NCI-H1105 treated with DMSO at 0.1 percent for 48 hours (cell line): ENCODE data around the gene SSUH2.
A peak's percentile ranks its signal among the peaks of the same experiment; 100 is the strongest.

Source experiments
- DNase-seq: peaks from one replicate; lab custom pipeline; 2025; lab: John Stamatoyannopoulos, UW

Gene SSUH2

DNA sequence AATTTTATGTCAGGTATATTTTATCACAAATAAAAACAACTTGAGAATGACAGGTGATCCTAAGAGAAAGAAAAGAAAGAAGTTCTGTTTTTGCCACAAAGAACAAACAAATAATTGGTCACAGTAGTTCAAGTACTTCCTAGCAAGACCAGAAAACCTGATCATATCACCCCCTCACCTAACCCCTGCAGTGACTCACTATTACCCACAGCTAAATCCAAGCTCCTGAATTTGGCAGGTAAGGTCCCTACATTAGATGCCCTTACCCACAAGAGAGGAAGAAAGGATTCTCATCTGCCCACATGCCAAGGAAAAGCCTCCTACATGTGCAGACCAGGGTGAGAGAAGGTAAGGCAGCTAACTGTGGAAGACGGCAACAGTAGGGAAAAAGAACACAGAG is 4.4 kb downstream of the SSUH2 start:
- no peak for DNase-seq

DNA sequence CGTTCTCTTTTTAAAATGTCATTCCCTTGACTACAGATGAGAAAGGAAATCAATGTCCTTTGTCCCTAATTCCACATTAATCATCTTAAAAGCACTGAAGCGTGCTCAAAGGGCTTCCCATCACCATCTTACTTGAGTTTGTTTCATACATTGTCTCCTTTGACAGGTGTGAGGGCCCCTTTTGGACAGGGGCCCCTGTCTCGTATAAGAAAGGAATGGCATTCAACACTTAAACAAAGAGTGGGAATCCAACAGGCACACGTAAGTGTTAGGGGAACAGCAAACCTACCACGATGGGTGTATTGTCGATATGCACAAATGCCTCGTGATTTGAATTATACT is 5.0 kb downstream of the SSUH2 start:
- no peak for DNase-seq

GRCh38 chr3:8638994-8639658 is 5.5 kb downstream of the SSUH2 start:
- no peak for DNase-seq

- no peak for DNase-seq
Measured at GRCh38 chr3:8637348-8637747, 7.2 kb downstream of the SSUH2 start.

GRCh38 chr3:8635631-8636030 is 9.0 kb downstream of the SSUH2 start:
- no peak for DNase-seq

DNA sequence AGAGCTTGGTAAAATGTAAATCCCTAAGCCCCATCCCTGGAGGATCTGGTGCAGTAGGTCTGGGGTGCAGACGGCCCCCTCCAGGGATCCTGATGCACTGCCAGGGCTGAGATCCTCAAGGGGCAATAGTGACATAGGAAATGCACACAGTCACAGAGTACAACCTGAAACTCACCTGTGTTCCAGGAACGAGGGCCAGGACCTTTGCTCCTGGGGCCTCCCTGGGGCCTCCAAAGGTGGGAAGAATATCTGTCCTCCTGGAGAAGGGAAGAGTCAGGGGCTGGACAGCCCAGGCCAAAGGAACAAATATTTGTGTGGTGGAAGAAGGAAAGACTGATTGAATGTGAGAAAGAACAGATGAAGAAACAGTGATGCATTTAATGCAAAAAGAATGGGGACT is 9.5 kb downstream of the SSUH2 start:
- no peak for DNase-seq

- DNase-seq = no peak
Measured at GRCh38 chr3:8632402-8633237, 12.0 kb downstream of the SSUH2 start.

DNA sequence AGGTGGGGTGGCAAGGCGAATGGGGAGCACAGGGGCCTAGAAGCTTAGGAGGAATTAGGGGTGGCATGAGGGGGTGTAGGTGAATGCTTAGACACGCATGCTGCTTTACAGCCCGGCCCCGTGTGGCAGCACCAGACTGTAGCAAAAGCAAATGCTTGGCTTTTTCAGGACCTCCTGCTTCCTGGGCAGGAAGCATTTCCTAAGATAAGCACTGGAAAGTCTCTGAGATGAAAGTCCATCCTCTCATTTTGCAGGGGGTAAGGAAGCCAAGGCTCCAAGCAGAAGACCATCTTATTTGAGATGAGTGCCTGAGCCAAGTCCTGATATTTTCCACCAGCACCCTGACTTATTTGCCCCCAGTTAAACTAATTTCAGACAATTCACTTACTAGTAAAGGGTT is 12.9 kb downstream of the SSUH2 start:
- DNase-seq = no peak

DNA sequence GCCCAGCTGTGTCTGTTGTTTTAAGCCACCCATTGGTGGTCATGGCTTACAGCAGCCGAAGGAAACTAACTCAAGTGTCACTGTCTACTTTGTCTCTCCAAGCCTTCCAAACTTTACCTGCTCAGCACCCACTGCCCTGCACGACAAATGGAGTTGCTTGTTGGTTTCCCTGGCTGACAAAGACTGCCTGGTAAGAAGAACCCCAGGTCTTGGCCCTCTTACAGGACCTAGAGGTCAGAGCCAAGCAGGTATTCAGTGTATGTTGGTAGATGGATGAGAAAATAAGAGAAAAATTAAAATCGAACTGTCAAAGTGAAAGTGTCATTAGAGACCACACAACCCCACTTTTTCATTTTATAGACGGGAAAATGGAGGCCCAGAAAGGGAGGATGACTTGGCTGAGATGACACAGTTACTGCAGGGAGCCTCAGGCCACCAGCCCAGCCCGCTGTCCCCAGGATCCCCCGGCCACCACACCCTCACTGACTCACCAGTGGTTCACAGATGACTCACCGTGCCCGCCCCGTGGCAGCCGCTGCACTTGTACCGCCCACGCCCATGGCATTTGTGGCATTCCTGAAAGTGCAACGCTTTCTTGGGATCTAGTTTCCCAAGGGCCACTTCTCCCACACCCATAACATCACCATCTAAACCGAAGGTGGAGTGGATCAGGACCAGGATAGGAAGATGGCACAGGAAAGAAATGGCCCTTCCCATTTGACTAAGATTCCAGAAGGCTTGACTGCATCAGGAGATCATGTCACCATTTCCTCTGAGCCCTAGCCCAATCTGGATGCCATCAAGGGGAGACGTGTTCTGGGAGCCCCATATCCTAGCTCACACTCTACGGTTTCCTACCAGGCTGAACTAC is 15.2 kb downstream of the SSUH2 start:
- DNase-seq = no peak

GRCh38 chr3:8627949-8628348 is 16.6 kb downstream of the SSUH2 start:
- no peak for DNase-seq

GRCh38 chr3:8627201-8627940 is 17.2 kb downstream of the SSUH2 start:
- DNase-seq = no peak

DNA sequence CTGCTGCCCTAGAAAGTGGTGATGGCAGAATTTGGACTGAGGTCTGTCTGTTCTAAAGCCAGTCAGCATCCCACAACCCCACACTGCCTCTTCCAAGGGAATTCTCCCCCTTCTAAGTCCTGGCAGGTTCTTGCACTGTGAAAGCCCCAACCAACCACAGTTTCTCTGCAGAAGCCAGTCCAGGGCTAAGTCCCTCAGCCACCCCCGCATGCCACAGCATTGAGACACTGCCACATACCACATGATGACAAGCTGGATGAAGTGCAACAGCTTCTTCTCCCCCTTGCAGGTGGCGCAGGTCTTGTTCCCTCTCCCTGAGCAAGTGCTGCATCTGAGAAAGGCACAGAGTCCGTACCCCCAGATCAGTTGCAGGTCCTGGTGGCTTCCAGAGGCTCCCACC is 18.6 kb downstream of the SSUH2 start:
- DNase-seq = no peak

GRCh38 chr3:8624612-8625011 is 20.0 kb downstream of the SSUH2 start:
- no peak for DNase-seq

DNA sequence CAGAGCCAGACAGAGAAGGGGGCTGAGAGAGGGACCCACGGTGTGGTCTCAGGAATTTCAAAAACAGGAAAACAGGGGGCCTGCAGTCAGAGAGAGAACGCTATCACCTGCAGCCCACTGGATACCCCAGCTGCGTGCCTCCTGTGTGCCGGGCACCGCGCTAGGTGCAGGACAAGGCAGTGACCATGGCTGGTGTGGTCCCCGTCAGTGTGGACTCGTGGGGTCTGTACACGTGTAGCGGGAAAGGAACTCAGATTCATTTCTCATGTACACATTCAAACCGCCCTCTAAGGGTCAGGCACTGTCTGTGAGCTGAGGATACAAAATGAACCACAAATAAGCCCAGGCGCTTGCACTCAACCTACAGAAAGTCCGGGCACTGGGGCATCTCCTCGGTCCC is 20.9 kb downstream of the SSUH2 start:
- DNase-seq = no peak

- peak; percentile 9 for DNase-seq
Measured at GRCh38 chr3:8622873-8623691, 21.5 kb downstream of the SSUH2 start.

DNA sequence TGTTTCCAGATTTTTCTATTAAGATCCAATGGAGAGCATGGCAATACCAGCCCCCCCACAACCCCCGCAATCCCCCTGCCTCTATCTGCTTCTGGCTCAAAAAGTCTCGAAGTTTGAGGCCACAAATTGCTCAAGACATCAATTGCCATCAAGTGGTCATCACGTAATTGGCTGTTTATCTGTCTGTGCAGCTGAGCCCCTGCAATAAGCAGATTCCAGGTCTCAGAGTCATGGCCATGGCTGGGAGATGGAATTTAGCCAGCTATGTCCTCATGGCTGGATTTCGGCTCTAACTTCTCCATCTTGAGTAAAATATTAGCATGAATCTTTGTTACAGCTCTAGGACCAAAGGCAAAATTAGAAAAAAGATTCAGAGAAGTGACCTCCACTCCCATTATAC is 22.7 kb downstream of the SSUH2 start:
- DNase-seq = no peak

GRCh38 chr3:8621141-8621540 is 23.5 kb downstream of the SSUH2 start:
- DNase-seq = no peak

DNA sequence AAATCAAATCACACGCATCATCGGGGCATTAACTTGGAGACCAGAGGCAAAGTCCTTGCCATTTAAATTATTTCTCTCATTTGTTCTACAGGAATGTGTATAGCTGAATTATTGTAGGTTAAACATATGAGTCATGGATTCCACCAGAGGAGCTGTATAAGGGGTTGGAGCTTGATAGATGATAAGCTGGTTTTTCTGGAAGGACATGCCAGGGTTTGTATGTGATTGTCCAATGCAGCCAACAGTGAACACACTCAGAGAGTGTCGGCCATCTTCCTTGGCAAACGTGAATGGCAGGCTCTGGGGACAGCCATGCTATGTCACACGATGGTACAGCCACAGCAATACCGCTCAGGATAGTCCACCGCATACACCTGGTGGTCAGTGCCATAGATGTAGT is 25.1 kb downstream of the SSUH2 start:
- no peak for DNase-seq

DNA sequence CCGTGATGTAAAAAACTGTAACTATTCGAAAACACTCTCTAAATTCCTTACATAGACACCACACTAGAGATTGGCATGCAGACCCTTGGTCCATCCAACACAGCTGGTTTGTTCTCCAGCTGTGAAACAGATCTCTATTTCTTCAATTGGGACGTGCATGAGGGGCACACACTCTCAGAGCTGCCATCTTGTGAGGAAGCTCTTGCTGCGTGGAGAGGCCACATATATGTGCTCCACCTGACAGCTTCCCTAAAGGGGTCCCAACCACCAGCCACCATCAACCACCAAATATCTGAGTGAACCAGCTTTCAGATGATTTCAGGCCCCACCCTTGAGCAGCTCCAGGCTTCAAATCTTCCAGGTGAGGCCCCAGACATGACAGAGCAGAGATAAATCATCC is 25.6 kb downstream of the SSUH2 start:
- no peak for DNase-seq

DNA sequence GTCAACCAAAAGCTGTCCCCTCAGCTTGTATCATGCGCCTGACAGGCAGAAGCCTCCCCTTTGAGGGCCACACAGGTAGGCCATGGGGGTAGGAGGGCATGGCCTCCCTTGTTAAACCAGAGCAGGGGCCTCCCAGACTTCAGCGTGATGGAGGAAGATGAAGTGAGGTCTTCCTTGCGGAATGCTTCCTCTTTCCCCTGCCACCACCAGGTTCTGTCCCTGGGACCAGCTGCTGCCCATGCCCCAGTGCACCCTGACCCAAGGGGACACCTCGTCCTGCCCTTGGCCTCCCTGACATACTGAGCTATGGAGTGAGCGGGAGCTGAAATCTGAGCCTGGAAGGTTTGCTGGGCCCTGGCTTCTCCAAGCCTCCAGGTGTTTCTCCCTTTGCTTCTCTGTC is 26.7 kb downstream of the SSUH2 start:
- DNase-seq = no peak

DNA sequence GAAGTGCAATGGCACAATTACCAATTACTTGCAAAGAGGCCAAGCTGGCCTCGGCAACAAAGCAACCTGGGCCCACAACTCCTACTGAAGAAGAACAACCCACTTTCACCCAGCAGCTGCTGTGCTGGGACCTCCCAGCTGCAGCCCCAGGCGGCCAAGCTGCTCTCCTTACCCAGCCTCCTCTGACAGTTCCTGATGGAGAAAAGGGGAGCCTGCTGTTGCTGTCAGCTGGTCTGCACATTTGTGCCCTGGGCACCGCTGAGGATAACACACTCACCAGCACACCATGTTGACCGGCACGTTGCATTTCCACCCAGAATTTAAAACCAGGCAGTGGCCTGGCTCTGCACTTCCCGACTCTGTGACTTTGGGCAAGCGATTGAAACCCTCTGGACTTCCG is 33.6 kb downstream of the SSUH2 start:
- DNase-seq = no peak
